B cell (primary cell): ENCODE measurements around the gene MSL1. TPM values are rescaled to one million over a fixed set of nuclear protein-coding genes. Genes with fewer than 3 reads are reported as not detected.

Experiments used
- ATAC-seq: fragments of 200-7000 bp; cut with Tn5 transposase; one replicate; pipeline ENCODE4 v1.10.0; 2021; ENCODE audit warnings: low read depth, mild to moderate bottlenecking, moderate number of reproducible peaks, moderate library complexity
- CTCF ChIA-PET: fragments of 350-600 bp; sonication (Branson Sonifier 250); formaldehyde crosslinking; loops from one replicate; lab custom pipeline; 2021; ENCODE audit warnings: antibody characterized with exemption, inconsistent platforms; lab: Charles Lee
- POLR2A ChIA-PET: fragments of 350-600 bp; sonication (Branson Sonifier 250); formaldehyde crosslinking; loops from one replicate; lab custom pipeline; 2021; ENCODE audit warnings: antibody characterized with exemption; lab: Charles Lee
- DNase-seq: peaks from one replicate; pipeline ENCODE4 v3.0.0; 2013
- H2AFZ ChIP-seq: 2 replicates; pipeline ENCODE4 v1.6.1; 2012; ENCODE audit warnings: mild to moderate bottlenecking, low read depth, low read length; ENCODE audit not compliant: insufficient read depth, poor library complexity, severe bottlenecking
- H3K27ac ChIP-seq, 2 donors: 1 replicate in 1 of 2; 2 replicates in 1 of 2; pipeline ENCODE4 v1.5.1; 2012 to 2013; ENCODE audit warnings: low read length in 2 of 2, mild to moderate bottlenecking in 2 of 2, moderate library complexity in 1 of 2
- H3K27me3 ChIP-seq, 4 experiments: fragments of 200-600 bp in 1 of 4; sonication (generic) in 1 of 4; replicated peaks in 1 of 4; 1 replicate in 2 of 4; 2 replicates in 2 of 4; pipeline versions ENCODE4 v1.6.1 to v1.7.0; 2013 to 2016; ENCODE audit warnings: low read length in 3 of 4, mild to moderate bottlenecking in 2 of 4, mixed read lengths in 1 of 4, moderate library complexity in 1 of 4; ENCODE audit not compliant: insufficient read depth in 4 of 4, control insufficient read depth in 3 of 4; ENCODE audit errors: control extremely low read depth in 1 of 4
- H3K36me3 ChIP-seq, 2 experiments: replicated peaks in 1 of 2; 1 replicate in 1 of 2; 2 replicates in 1 of 2; pipeline versions ENCODE4 v1.6.1 to v1.7.1; 2013; ENCODE audit warnings: low read length in 1 of 2; ENCODE audit not compliant: insufficient read depth in 2 of 2, control insufficient read depth in 1 of 2; ENCODE audit errors: control extremely low read depth in 1 of 2, extremely low read depth in 1 of 2
- H3K4me1 ChIP-seq, 2 donors: fragments of 200-600 bp in 1 of 2; sonication (generic) in 1 of 2; 1 replicate in 1 of 2; 2 replicates in 1 of 2; pipeline versions ENCODE4 v1.5.1 to v1.6.1; 2013 to 2017; ENCODE audit warnings: low read length in 2 of 2; ENCODE audit not compliant: control insufficient read depth in 2 of 2, insufficient read depth in 2 of 2
- H3K4me2 ChIP-seq: replicated peaks from 2 replicates; pipeline ENCODE3; 2012; ENCODE audit warnings: mild to moderate bottlenecking, low read depth, low read length; ENCODE audit not compliant: poor library complexity, severe bottlenecking
- H3K4me3 ChIP-seq, 5 experiments: fragments of 200-600 bp in 1 of 5; sonication (generic) in 1 of 5; 1 replicate in 3 of 5; 2 replicates in 2 of 5; pipeline versions ENCODE4 v1.5.1 to v1.7.0; 2011 to 2016; ENCODE audit warnings: low read length in 4 of 5, mild to moderate bottlenecking in 4 of 5, low read depth in 2 of 5, control low read depth in 1 of 5, moderate library complexity in 1 of 5; ENCODE audit not compliant: insufficient read depth in 1 of 5; ENCODE audit errors: control extremely low read depth in 1 of 5, extremely low read depth in 1 of 5
- H3K79me2 ChIP-seq: fragments of 200-600 bp; sonication (generic); one replicate; pipeline ENCODE4 v1.6.0; 2016; ENCODE audit warnings: low read length; ENCODE audit not compliant: control insufficient read depth, insufficient read depth
- H3K9ac ChIP-seq: fragments of 200-600 bp; sonication (generic); 2 replicates; pipeline ENCODE4 v1.6.1; 2017; ENCODE audit warnings: mild to moderate bottlenecking, low read length, moderate library complexity
- H3K9me3 ChIP-seq, 3 donors: one replicate each; pipeline versions ENCODE4 v1.6.1 to v1.7.1; 2013; ENCODE audit warnings: low read length in 2 of 3; ENCODE audit not compliant: control insufficient read depth in 2 of 3, insufficient read depth in 1 of 3; ENCODE audit errors: control extremely low read depth in 1 of 3
- H4K20me1 ChIP-seq: 2 replicates; pipeline ENCODE4 v1.6.0; 2012; ENCODE audit warnings: mild to moderate bottlenecking, low read length; ENCODE audit not compliant: insufficient read depth, control insufficient read depth, poor library complexity, severe bottlenecking
- H3K27ac Mint-ChIP-seq: one replicate; pipeline ENCODE4 v1.8.0; 2021; ENCODE audit warnings: mixed read lengths
- H3K27me3 Mint-ChIP-seq: one replicate; pipeline ENCODE4 v1.8.0; 2021; ENCODE audit warnings: mixed read lengths
- H3K4me1 Mint-ChIP-seq: one replicate; pipeline ENCODE4 v1.8.0; 2021; ENCODE audit warnings: mixed read lengths
- H3K4me3 Mint-ChIP-seq: one replicate; pipeline ENCODE4 v1.8.0; 2021; ENCODE audit warnings: mixed read lengths
- H3K9me3 Mint-ChIP-seq: one replicate; pipeline ENCODE4 v1.8.0; 2022; ENCODE audit warnings: mixed read lengths; ENCODE audit not compliant: insufficient read depth
- CTCF ChIP-seq: fragments of 200-600 bp; IDR thresholded peaks from one replicate; pipeline ENCODE4 v1.8.0; 2022; ENCODE audit warnings: antibody characterized with exemption, mild to moderate bottlenecking
- EZH2 ChIP-seq: IDR thresholded peaks from 2 replicates; pipeline ENCODE4 v1.6.1; 2012; ENCODE audit warnings: borderline replicate concordance, low read depth, mild to moderate bottlenecking, moderate library complexity, low read length; ENCODE audit not compliant: insufficient read depth, poor library complexity, severe bottlenecking
- WGBS: methylation state at CpG from one replicate; pipeline ENCODE4 v1.1.5; 2013; ENCODE audit warnings: missing lambda C conversion rate; ENCODE audit not compliant: insufficient coverage; 5-methylcytosine and 5-hydroxymethylcytosine counted together
- intact Hi-C: fragments of 100-400 bp; cut with micrococcal nuclease; formaldehyde crosslinking; loops from one replicate; pipeline ENCODE4 v1.10.0; 2022
- polyA plus RNA-seq: library from polyadenylated mRNA; depleted of rRNA; stranded (reverse); fragments of >200 nt; gene quantifications from 2 replicates; pipeline ENCODE4 v1.2.3, GENCODE V29; 2012
- total RNA-seq, 2 donors: library from RNA; stranded (reverse); fragments of 120-200 nt in 1 of 2; gene quantifications; 1 replicate in 1 of 2; 2 replicates in 1 of 2; pipeline versions ENCODE4 v1.2.3 to v1.2.4, GENCODE V29; 2013 to 2022

MSL1 gene
- total and polyA plus RNA-seq, 2 donors (not counting 1 experiment from before 2014, with no cell fraction given), result 80.1 to 129 TPM

- Mint-ChIP-seq H3K4me1 (peaks cover 77% of the 10 kb centered on the region), H3K27ac (peak overlapping the region; percentile 89), H3K9me3 (no peaks in the 10 kb centered on the region), H3K27me3 (no peaks in the 10 kb centered on the region), H3K4me3 (peak overlapping the region; percentile 77)
- Histone ChIP-seq H3K27ac (peak overlapping the region; percentile 92 to 93), H3K4me2 (peak overlapping the region; percentile 90), H3K4me1 (peaks cover 53 to 71% of the 10 kb centered on the region in 2 donors), H3K36me3 (peaks cover 0 to 30% of the 10 kb centered on the region in 2 experiments), H3K4me3 (peak overlapping the region in 3 of 5 experiments; percentile 12 to 78 (median 36)), H3K9me3 (peaks cover 0 to 14% (median 0%) of the 10 kb centered on the region in 3 donors), H2AFZ (peak overlapping the region; percentile 70), H3K9ac (peak overlapping the region; percentile 29), H3K79me2 (no peaks in the 10 kb centered on the region), H4K20me1 (no peaks in the 10 kb centered on the region), H3K27me3 (no peaks in the 10 kb centered on the region)
- TF ChIP-seq CTCF (no peak), EZH2 (no peak)
- peak; percentile 34 for DNase-seq
- WGBS, result 85% methylated on average over 3 of the region's 9 CpGs
- POLR2A ChIA-PET, result interaction anchor here (0.6 to 3.7 kb wide), 8 partner anchors 9 to 1590 kb away, joined by 3 to 31 read pairs (median 8); partner anchors contain the start of genes CASC3, EIF1 and MSL1
- CTCF ChIA-PET, result interaction anchor here (1.2 to 7.7 kb wide), 13 partner anchors 8 to 474 kb away, joined by 3 to 111 read pairs (median 6); partner anchors contain the start of gene MED24
- no peak for ATAC-seq
- intact Hi-C loops, result no loop called here
Observed at GRCh38 chr17:40097931-40098845, 23.6 kb upstream of the MSL1 start.
